ENCODE measurements around the gene ARHGAP24. TPM values are rescaled to one million over a fixed set of nuclear protein-coding genes. Genes with fewer than 3 reads are reported as not detected.

ARHGAP24 gene
- total RNA-seq, 1 donor from 2014 or later = 48.6 TPM

Small RNA genes within 50 kb of the gene (microRNA-seq; reads per million reads assigned to microRNA genes)
- not detected for gene MIR4451 (ENCODE audit: borderline number of aligned reads)
